Neural cell (in vitro differentiated cells): ENCODE measurements around the gene UQCC3. TPM values are rescaled to one million over a fixed set of nuclear protein-coding genes. Genes with fewer than 3 reads are reported as not detected.

ENCODE experiments used
- H2AFZ ChIP-seq: fragments of 200-600, 300-800 bp; sonication (generic), shearing (Covaris generic); 2 replicates; pipeline ENCODE4 v1.6.0; 2014; ENCODE audit warnings: low read depth, mild to moderate bottlenecking, antibody characterized with exemption, low read length, moderate library complexity
- H3F3A ChIP-seq: fragments of 200-600 bp; shearing (Covaris generic); 2 replicates; pipeline ENCODE4 v1.6.1; 2016; ENCODE audit warnings: mild to moderate bottlenecking, moderate library complexity, mixed read lengths, antibody characterized with exemption, low read length; ENCODE audit not compliant: insufficient read depth, poor library complexity, severe bottlenecking
- H3K27ac ChIP-seq: fragments of 200-600, 300-800 bp; sonication (generic), shearing (Covaris generic); 2 replicates; pipeline ENCODE4 v1.5.1; 2014; ENCODE audit warnings: mild to moderate bottlenecking, low read length, moderate library complexity
- H3K27me3 ChIP-seq: fragments of 300-800, 200-600 bp; sonication (generic), shearing (Covaris generic); 2 replicates; pipeline ENCODE4 v1.6.0; 2014; ENCODE audit warnings: mild to moderate bottlenecking, low read depth, low read length, moderate library complexity; ENCODE audit not compliant: insufficient read depth
- H3K36me3 ChIP-seq: fragments of 300-800, 200-600 bp; sonication (generic), shearing (Covaris generic); 2 replicates; pipeline ENCODE4 v1.5.1; 2014; ENCODE audit warnings: mild to moderate bottlenecking, antibody characterized with exemption, low read length, moderate library complexity; ENCODE audit not compliant: insufficient read depth
- H3K4me2 ChIP-seq: fragments of 300-800, 200-600 bp; sonication (generic), shearing (Covaris generic); 2 replicates; pipeline ENCODE4 v1.6.0; 2014; ENCODE audit warnings: mild to moderate bottlenecking, low read length
- H3K4me3 ChIP-seq: fragments of 300-800, 200-600 bp; sonication (generic), shearing (Covaris generic); 2 replicates; pipeline ENCODE4 v1.5.1; 2014; ENCODE audit warnings: mild to moderate bottlenecking, low read length, moderate library complexity
- H3K79me2 ChIP-seq: fragments of 200-600 bp; shearing (Covaris generic); replicated peaks from 2 replicates; pipeline ENCODE4 v1.6.0; 2014; ENCODE audit warnings: mild to moderate bottlenecking, low read length, moderate library complexity; ENCODE audit not compliant: insufficient read depth
- H3K9ac ChIP-seq: fragments of 300-800, 200-600 bp; sonication (generic), shearing (Covaris generic); 2 replicates; pipeline ENCODE4 v1.6.1; 2016; ENCODE audit warnings: mild to moderate bottlenecking, low read length, mixed read lengths
- H3K9me2 ChIP-seq: fragments of 200-600 bp; shearing (Covaris generic); 2 replicates; pipeline ENCODE4 v1.6.1; 2016; ENCODE audit warnings: mild to moderate bottlenecking, low read length, mixed read lengths; ENCODE audit not compliant: insufficient read depth
- H3K9me3 ChIP-seq: fragments of 200-600, 300-800 bp; sonication (generic), shearing (Covaris generic); 2 replicates; pipeline ENCODE4 v1.6.1; 2016; ENCODE audit warnings: mild to moderate bottlenecking, mixed run types, low read length, moderate library complexity, mixed read lengths
- H4K20me1 ChIP-seq: fragments of 200-600 bp; shearing (Covaris generic); 2 replicates; pipeline ENCODE4 v1.6.1; 2016; ENCODE audit warnings: mild to moderate bottlenecking, mixed run types; ENCODE audit not compliant: insufficient read depth
- CTCF ChIP-seq: fragments of 450-650 bp; IDR thresholded peaks from 2 replicates; pipeline ENCODE4 v1.5.1; 2014; ENCODE audit warnings: antibody characterized with exemption, mild to moderate bottlenecking, moderate library complexity; ENCODE audit not compliant: poor library complexity, severe bottlenecking
- EP300 ChIP-seq: fragments of 450-650 bp; conservative IDR thresholded peaks from 2 replicates; pipeline ENCODE4 v1.6.1; 2014; ENCODE audit warnings: antibody characterized with exemption, mild to moderate bottlenecking, moderate library complexity; ENCODE audit not compliant: poor library complexity, severe bottlenecking
- EZH2 ChIP-seq: fragments of 200-600, 300-800 bp; shearing (Covaris generic), sonication (generic); IDR thresholded peaks from 2 replicates; pipeline ENCODE4 v1.6.1; 2014; ENCODE audit warnings: antibody characterized with exemption, low read length, borderline replicate concordance, mild to moderate bottlenecking; ENCODE audit not compliant: insufficient read depth, poor library complexity, severe bottlenecking
- MXI1 ChIP-seq: fragments of 450-650 bp; conservative IDR thresholded peaks from 2 replicates; pipeline ENCODE4 v1.6.1; 2014; ENCODE audit warnings: antibody characterized with exemption, mild to moderate bottlenecking; ENCODE audit not compliant: poor library complexity, severe bottlenecking
- POLR2AphosphoS5 ChIP-seq: IDR thresholded peaks from 2 replicates; pipeline ENCODE4 v1.6.1; 2012
- RAD21 ChIP-seq: fragments of 450-650 bp; conservative IDR thresholded peaks from 2 replicates; pipeline ENCODE4 v1.6.1; 2014; ENCODE audit warnings: antibody characterized with exemption, mild to moderate bottlenecking, moderate library complexity
- REST ChIP-seq: IDR thresholded peaks from 2 replicates; pipeline ENCODE4 v1.6.1; 2012; ENCODE audit warnings: borderline replicate concordance
- SMC3 ChIP-seq: fragments of 450-650 bp; conservative IDR thresholded peaks from 2 replicates; pipeline ENCODE4 v1.6.1; 2014; ENCODE audit warnings: antibody characterized with exemption, mild to moderate bottlenecking, moderate library complexity; ENCODE audit not compliant: poor library complexity
- TAF1 ChIP-seq: IDR thresholded peaks from 2 replicates; pipeline ENCODE4 v1.6.1; 2012; ENCODE audit warnings: low read depth
- polyA plus RNA-seq: library from polyadenylated mRNA; depleted of rRNA; stranded (reverse); fragments of >200 nt; gene quantifications from 2 replicates; pipeline ENCODE4 v1.2.3, GENCODE V29; 2014

The UQCC3 gene
- polyA plus RNA-seq, 1 donor from 2014 or later = 8.4 TPM

GRCh38 chr11:62713343-62713742, 41.9 kb downstream of the UQCC3 start:
- Histone ChIP-seq H3K27ac (no peak overlapping the region), H3K9ac (no peak overlapping the region), H3F3A (no peaks in the 10 kb centered on the region), H3K9me2 (no peaks in the 10 kb centered on the region), H3K4me2 (no peak overlapping the region), H3K27me3 (no peaks in the 10 kb centered on the region), H2AFZ (no peak overlapping the region), H3K9me3 (no peaks in the 10 kb centered on the region), H4K20me1 (no peaks in the 10 kb centered on the region), H3K79me2 (peaks cover 9% of the 10 kb centered on the region), H3K4me3 (no peak overlapping the region), H3K36me3 (peaks cover 11% of the 10 kb centered on the region)
- TF ChIP-seq EZH2 = no peak
- TF ChIP-seq EP300 = no peak
- no peak for TF ChIP-seq REST
- no peak for TF ChIP-seq SMC3
- no peak for TF ChIP-seq RAD21

GRCh38 chr11:62715150-62716130, 44.0 kb downstream of the UQCC3 start:
- Histone ChIP-seq H3K9me2 (no peaks in the 10 kb centered on the region), H3K9me3 (no peaks in the 10 kb centered on the region), H3F3A (no peaks in the 10 kb centered on the region), H3K4me2 (no peak overlapping the region), H3K36me3 (peaks cover 13% of the 10 kb centered on the region), H3K9ac (no peak overlapping the region), H3K4me3 (no peak overlapping the region), H3K27ac (no peak overlapping the region), H4K20me1 (no peaks in the 10 kb centered on the region), H2AFZ (no peak overlapping the region), H3K27me3 (no peaks in the 10 kb centered on the region), H3K79me2 (peaks cover 3% of the 10 kb centered on the region)
- TF ChIP-seq EP300 (no peak), RAD21 (no peak), EZH2 (no peak), CTCF (no peak), REST (no peak), TAF1 (no peak), SMC3 (no peak), POLR2AphosphoS5 (no peak), MXI1 (no peak)
